Thyroid gland (tissue), 4 donors: ENCODE data around the gene STX16. TPM values are rescaled to one million over a fixed set of nuclear protein-coding genes. Genes with fewer than 3 reads are reported as not detected.
"Not testable (repeated sequence)": the region's sequence is repeated elsewhere in the genome, so short reads cannot be mapped to it uniquely, and the experiment has no call there.

Experiments
- DNase-seq, 2 donors: peaks; one replicate each; pipeline ENCODE4 v3.0.0-alpha.2; 2019
- H3K27ac ChIP-seq, 3 donors: fragments of 200-600 bp; sonication (generic); 1 replicate in 2 of 3; 2 replicates in 1 of 3; pipeline ENCODE4 v1.5.1; 2016 to 2019; ENCODE audit warnings: mild to moderate bottlenecking in 1 of 3, moderate library complexity in 1 of 3
- H3K27me3 ChIP-seq: fragments of 200-600 bp; sonication (generic); one replicate; pipeline ENCODE4 v1.5.1; 2019
- H3K36me3 ChIP-seq, 2 donors: fragments of 200-600 bp; sonication (generic); one replicate each; pipeline ENCODE4 v1.5.1; 2016 to 2019
- H3K4me1 ChIP-seq, 2 donors: fragments of 200-600 bp; sonication (generic); one replicate each; pipeline ENCODE4 v1.5.1; 2017 to 2019
- H3K4me3 ChIP-seq, 3 donors: fragments of 200-600 bp; sonication (generic); replicated peaks in 1 of 3; 1 replicate in 2 of 3; 2 replicates in 1 of 3; pipeline ENCODE4 v1.5.1; 2016; ENCODE audit warnings: mild to moderate bottlenecking in 1 of 3
- H3K9me3 ChIP-seq: fragments of 200-600 bp; sonication (generic); one replicate; pipeline ENCODE4 v1.5.1; 2017
- POLR2A ChIP-seq, 2 donors: fragments of 450-650 bp; IDR thresholded peaks; one replicate each; pipeline ENCODE4 v1.6.1; 2017; ENCODE audit warnings: antibody characterized with exemption in 2 of 2, mild to moderate bottlenecking in 2 of 2, moderate library complexity in 1 of 2
- WGBS, 2 donors: methylation state at CpG; one replicate each; pipeline ENCODE4 v1.1.5; 2017; 5-methylcytosine and 5-hydroxymethylcytosine counted together
- intact Hi-C: fragments of 100-400 bp; cut with DNase I; formaldehyde crosslinking; loops from one replicate; pipeline ENCODE4 v1.15.1; 2023
- total RNA-seq, 4 donors: library from RNA; depleted of rRNA; stranded (reverse); fragments of >200 nt; gene quantifications; one replicate each; pipeline ENCODE4 v1.2.3, GENCODE V29; 2016
- TF ChIP-seq, protein P1 (sequence below), 6 experiments: fragments of 200-600 bp in 3 of 6; fragments of 450-650 bp in 3 of 6; sonication (generic) in 3 of 6; IDR thresholded peaks; one replicate each; pipeline ENCODE4 v1.5.1; 2016 to 2019; ENCODE audit warnings: antibody characterized with exemption in 6 of 6, mild to moderate bottlenecking in 2 of 6, inconsistent platforms in 1 of 6, moderate library complexity in 1 of 6

The STX16 gene
- total RNA-seq, 4 donors from 2014 or later, result 42.5 to 59.1 (median 53.0) TPM

DNA sequence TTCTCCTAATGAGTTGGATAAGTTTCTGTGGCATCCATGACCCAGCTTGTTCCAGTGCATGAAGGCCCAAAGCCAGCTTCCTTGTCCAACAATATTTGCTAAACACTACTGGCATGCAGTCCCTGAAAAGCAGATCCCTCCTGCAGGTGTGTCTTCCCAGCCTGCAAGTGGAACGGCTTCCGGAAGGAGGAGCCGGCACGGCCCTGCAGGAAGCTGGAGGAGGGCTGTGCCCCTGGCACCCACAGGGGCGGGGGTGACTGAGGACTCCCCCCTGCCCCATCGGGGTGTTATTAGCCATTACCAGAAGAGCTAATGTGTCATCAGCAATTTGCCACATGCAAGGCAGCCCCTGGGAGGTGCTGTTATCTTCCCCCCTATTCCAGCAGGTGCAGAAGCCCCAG lies 68.9 kb downstream of the STX16 start:
- Histone ChIP-seq H3K9me3 (no peaks in the 10 kb centered on the region), H3K27me3 (no peaks in the 10 kb centered on the region), H3K4me1 (no peaks in the 10 kb centered on the region), H3K36me3 (no peaks in the 10 kb centered on the region), H3K4me3 (no peak overlapping the region), H3K27ac (no peak overlapping the region)
- WGBS, 2 donors, result 47 to 50% methylated on average over 4 to 6 of the region's 6 CpGs
- DNase-seq, result no peak
- no peak for TF ChIP-seq POLR2A (IDR thresholded peaks at IDR 0.05)
- intact Hi-C loops, result no loop called here

DNA sequence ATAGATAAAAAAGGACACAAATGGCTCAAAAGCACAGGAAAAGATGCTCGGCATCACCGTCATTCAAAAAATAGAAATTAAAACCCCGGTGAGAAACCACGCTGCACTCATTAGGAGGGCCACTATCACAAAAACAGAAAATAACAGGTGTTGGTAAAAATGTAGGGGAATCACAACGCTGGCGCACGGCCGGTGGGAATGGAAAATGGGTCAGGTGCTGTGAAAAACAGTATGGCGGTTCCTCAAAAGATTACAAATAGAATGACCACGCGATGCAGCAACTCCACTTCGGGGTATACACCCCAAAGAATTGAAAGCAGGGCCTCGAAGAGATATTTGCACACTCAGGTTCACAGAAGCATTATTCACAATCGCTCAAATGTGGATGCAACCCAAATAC lies 69.8 kb downstream of the STX16 start:
- intact Hi-C loops, result no loop called here
- Histone ChIP-seq H3K27ac (no peak overlapping the region), H3K9me3 (no peaks in the 10 kb centered on the region), H3K36me3 (no peaks in the 10 kb centered on the region), H3K27me3 (no peaks in the 10 kb centered on the region), H3K4me1 (no peaks in the 10 kb centered on the region), H3K4me3 (no peak overlapping the region)
- WGBS, 2 donors, result 92 to 94% methylated on average over 14 of the region's 14 CpGs
- TF ChIP-seq POLR2A (IDR thresholded peaks at IDR 0.05), result no peak
- TF ChIP-seq, protein P1, sequence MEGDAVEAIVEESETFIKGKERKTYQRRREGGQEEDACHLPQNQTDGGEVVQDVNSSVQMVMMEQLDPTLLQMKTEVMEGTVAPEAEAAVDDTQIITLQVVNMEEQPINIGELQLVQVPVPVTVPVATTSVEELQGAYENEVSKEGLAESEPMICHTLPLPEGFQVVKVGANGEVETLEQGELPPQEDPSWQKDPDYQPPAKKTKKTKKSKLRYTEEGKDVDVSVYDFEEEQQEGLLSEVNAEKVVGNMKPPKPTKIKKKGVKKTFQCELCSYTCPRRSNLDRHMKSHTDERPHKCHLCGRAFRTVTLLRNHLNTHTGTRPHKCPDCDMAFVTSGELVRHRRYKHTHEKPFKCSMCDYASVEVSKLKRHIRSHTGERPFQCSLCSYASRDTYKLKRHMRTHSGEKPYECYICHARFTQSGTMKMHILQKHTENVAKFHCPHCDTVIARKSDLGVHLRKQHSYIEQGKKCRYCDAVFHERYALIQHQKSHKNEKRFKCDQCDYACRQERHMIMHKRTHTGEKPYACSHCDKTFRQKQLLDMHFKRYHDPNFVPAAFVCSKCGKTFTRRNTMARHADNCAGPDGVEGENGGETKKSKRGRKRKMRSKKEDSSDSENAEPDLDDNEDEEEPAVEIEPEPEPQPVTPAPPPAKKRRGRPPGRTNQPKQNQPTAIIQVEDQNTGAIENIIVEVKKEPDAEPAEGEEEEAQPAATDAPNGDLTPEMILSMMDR (IDR thresholded peaks at IDR 0.05), result no peak
- no peak for DNase-seq

DNA sequence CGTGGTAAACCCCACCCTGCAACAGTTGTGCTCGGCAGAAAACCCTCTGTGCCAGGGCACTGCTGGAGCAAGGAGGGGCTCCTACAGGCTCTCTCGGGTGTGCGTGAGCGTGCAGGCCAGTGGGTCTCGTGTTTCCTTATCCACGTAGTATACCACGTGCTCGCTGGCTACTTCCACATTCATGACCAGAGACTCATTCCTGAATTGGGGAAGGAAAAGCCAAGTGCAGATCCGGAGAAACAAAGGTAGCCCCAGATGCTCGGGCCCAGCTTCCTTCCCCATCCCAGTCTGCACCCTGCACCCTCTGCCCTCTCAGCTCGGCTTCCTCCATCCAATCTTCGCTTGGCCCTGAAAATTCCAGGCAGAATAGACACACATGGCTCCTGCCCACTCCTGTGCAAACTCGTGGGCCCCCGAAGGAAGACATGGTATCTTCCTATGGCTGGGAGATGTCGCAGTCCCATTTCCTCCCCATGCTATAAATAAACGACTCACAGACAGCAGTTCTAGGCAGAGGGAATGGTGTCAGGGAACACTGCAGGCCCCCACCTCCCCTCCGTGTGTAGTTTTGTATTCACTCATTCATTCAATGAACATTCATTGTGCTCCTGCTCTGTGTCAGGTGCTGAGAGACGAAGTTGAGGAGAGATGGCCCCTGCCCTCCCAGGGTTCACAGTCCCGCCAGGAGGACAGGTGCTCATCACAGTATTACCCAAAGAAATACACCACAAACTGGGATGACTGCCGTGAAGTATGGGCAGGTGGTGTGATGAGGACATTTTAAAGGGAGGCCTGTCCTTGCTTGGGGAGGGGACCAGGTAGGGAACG lies 71.1 kb downstream of the STX16 start:
- Histone ChIP-seq H3K9me3 (no peaks in the 10 kb centered on the region), H3K4me1 (no peaks in the 10 kb centered on the region), H3K36me3 (no peaks in the 10 kb centered on the region), H3K27ac (no peak overlapping the region), H3K27me3 (no peaks in the 10 kb centered on the region), H3K4me3 (no peak overlapping the region)
- 64 to 71% methylated on average over 22 of the region's 22 CpGs for WGBS, 2 donors
- DNase-seq, result no peak
- intact Hi-C loops, result no loop called here
- no peak for TF ChIP-seq POLR2A (IDR thresholded peaks at IDR 0.05)
- TF ChIP-seq, protein P1 (IDR thresholded peaks at IDR 0.05), result no peak

DNA sequence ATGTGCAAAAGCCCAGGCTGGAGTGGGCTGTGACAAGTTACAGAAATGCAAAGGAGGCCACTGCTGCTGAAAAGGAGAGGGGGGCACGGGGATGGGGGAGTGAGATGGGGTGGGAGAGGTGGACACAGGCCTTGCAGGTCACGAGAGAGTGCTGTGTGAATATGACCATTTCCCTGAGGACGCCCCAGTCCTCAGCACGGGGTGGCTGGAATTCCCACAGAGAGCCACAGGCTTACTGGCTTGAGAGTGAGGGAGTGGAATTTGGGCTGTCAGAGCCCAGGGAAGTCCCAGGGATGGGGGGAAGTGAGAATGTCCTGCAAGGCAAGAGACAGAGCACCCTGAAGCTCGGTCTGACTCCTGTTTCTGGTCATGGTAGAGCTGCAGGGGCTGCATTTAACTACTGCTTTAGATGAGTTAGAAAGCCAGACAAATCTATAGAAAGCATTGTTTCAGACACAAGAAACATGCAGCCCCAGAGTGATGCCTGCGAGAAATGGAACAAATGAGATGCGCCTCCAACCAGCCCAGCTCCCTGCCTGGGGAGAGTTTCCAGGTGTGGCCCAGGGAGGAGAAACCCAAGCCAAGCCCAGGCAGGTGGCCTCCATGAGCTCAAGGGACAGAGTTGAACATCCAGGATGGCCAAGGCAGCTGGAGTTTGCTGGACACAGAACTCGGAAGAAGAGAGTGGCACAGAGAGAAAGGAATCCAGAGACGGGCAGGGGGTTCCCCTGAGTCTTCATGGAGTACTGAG lies 72.0 kb downstream of the STX16 start:
- Histone ChIP-seq H3K27ac (no peak overlapping the region), H3K36me3 (no peaks in the 10 kb centered on the region), H3K4me3 (no peak overlapping the region), H3K9me3 (no peaks in the 10 kb centered on the region), H3K27me3 (no peaks in the 10 kb centered on the region), H3K4me1 (no peaks in the 10 kb centered on the region)
- no peak for DNase-seq
- intact Hi-C loops, result no loop called here
- 71 to 79% methylated on average over 9 of the region's 9 CpGs for WGBS, 2 donors
- TF ChIP-seq POLR2A (IDR thresholded peaks at IDR 0.05), result no peak
- TF ChIP-seq, protein P1 (IDR thresholded peaks at IDR 0.05), result no peak

DNA sequence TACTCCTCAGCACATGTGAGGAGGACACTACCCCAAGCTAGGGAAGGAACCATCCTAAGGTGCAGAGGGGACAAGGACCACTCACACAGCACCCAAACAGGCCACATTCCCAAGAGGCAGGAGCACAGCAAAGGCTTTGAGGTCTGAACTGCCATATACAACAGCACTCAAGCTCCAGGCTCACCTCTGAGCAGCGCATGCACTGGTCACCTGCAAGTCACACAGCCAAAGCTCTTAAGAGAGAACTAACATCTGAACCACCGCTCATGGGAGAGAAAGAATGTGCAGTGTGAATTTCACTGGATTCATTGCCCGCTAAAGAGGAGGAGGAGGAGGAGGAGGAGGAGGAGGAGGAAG lies 72.5 kb downstream of the STX16 start:
- no peak overlapping the region for H3K4me3 ChIP-seq
- intact Hi-C loops, result no loop called here
- H3K27ac ChIP-seq, result no peak overlapping the region
- H3K9me3 ChIP-seq, result no peaks in the 10 kb centered on the region
- DNase-seq, result no peak
- no peaks in the 10 kb centered on the region for H3K36me3 ChIP-seq
- no peaks in the 10 kb centered on the region for H3K4me1 ChIP-seq
- no peaks in the 10 kb centered on the region for H3K27me3 ChIP-seq
- WGBS, 2 donors, result 64 to 71% methylated on average over 3 of the region's 3 CpGs
- TF ChIP-seq POLR2A (IDR thresholded peaks at IDR 0.05), result no peak
- TF ChIP-seq, protein P1 (IDR thresholded peaks at IDR 0.05), result no peak

DNA sequence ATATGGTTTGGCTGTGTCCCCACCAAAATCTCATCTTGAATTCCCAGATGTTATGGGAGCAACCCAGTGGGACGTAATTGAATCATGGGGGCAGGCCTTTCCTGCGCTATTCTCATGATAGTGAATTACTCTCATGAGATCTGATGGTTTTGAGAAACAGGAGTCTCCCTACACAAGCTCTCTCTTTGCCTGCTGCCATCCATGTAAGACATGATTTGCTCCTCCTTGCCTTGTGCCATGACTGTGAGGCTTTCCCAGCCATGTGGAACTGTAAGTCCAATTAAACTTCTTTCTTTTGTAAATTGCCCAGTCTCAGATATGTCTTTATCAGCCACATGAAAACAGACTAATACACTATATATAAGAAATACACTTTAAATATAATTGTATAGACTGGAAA lies 75.1 kb downstream of the STX16 start:
- intact Hi-C loops, DNase-seq, H3K4me3 ChIP-seq, H3K27ac ChIP-seq, H3K4me1 ChIP-seq, H3K27me3 ChIP-seq, H3K9me3 ChIP-seq, H3K36me3 ChIP-seq: not testable (repeated sequence)
- 65 to 78% methylated on average over 2 of the region's 2 CpGs for WGBS, 2 donors
